Liver (tissue), 9 donors: ENCODE data around the gene TOGARAM2. TPM values are rescaled to one million over a fixed set of nuclear protein-coding genes. Genes with fewer than 3 reads are reported as not detected.

Experiments
- DNase-seq: peaks from one replicate; pipeline ENCODE4 v3.0.0-alpha.2; 2017; ENCODE audit warnings: low spot score
- H3K27ac ChIP-seq, 2 donors: one replicate each; pipeline ENCODE4 v1.7.0; 2013; ENCODE audit warnings: inconsistent platforms in 2 of 2, low read length in 2 of 2, control low read depth in 1 of 2, low read depth in 1 of 2, mild to moderate bottlenecking in 1 of 2
- H3K27me3 ChIP-seq, 4 donors: one replicate each; pipeline versions ENCODE4 v1.6.1 to v1.7.0; 2013; ENCODE audit warnings: low read length in 3 of 4, inconsistent platforms in 1 of 4, mild to moderate bottlenecking in 1 of 4, moderate library complexity in 1 of 4; ENCODE audit not compliant: control insufficient read depth in 4 of 4, insufficient read depth in 4 of 4
- H3K36me3 ChIP-seq, 4 donors: one replicate each; pipeline versions ENCODE4 v1.6.1 to v1.7.0; 2013; ENCODE audit warnings: low read length in 3 of 4, mild to moderate bottlenecking in 3 of 4, low read depth in 1 of 4, moderate library complexity in 1 of 4; ENCODE audit not compliant: control insufficient read depth in 4 of 4, insufficient read depth in 3 of 4
- H3K4me1 ChIP-seq, 4 donors: one replicate each; pipeline versions ENCODE4 v1.6.1 to v1.7.0; 2013; ENCODE audit warnings: low read length in 3 of 4, mild to moderate bottlenecking in 3 of 4, moderate library complexity in 1 of 4; ENCODE audit not compliant: control insufficient read depth in 4 of 4, insufficient read depth in 4 of 4
- H3K4me3 ChIP-seq, 3 donors: one replicate each; pipeline versions ENCODE4 v1.6.1 to v1.7.0; 2013; ENCODE audit warnings: low read length in 3 of 3, control low read depth in 1 of 3, low read depth in 1 of 3, mild to moderate bottlenecking in 1 of 3
- H3K9ac ChIP-seq, 2 donors: one replicate each; pipeline ENCODE4 v1.7.0; 2013; ENCODE audit warnings: low read length in 2 of 2, mild to moderate bottlenecking in 2 of 2, moderate library complexity in 2 of 2, control low read depth in 1 of 2, low read depth in 1 of 2
- H3K9me3 ChIP-seq, 4 donors: one replicate each; pipeline versions ENCODE4 v1.6.1 to v1.7.0; 2013; ENCODE audit warnings: low read length in 3 of 4; ENCODE audit not compliant: control insufficient read depth in 4 of 4
- EGR1 ChIP-seq, 2 donors: IDR thresholded peaks; 2 replicates each; pipeline ENCODE4 v1.6.1; 2016 to 2018; ENCODE audit warnings: antibody characterized with exemption in 2 of 2, low read depth in 2 of 2
- FOXA1 ChIP-seq: IDR thresholded peaks from 2 replicates; pipeline ENCODE4 v1.6.1; 2016; ENCODE audit warnings: antibody characterized with exemption
- FOXA2 ChIP-seq: IDR thresholded peaks from 2 replicates; pipeline ENCODE4 v1.6.1; 2016; ENCODE audit warnings: antibody characterized with exemption
- GABPA ChIP-seq, 2 donors: IDR thresholded peaks in 1 of 2; conservative IDR thresholded peaks in 1 of 2; 2 replicates each; pipeline ENCODE4 v1.6.1; 2016; ENCODE audit warnings: antibody characterized with exemption in 2 of 2, mild to moderate bottlenecking in 1 of 2, moderate library complexity in 1 of 2
- HNF4A ChIP-seq, 2 donors: conservative IDR thresholded peaks; 2 replicates each; pipeline ENCODE4 v1.6.1; 2016; ENCODE audit warnings: antibody characterized with exemption in 2 of 2, mild to moderate bottlenecking in 2 of 2
- HNF4G ChIP-seq: IDR thresholded peaks from 2 replicates; pipeline ENCODE4 v1.6.1; 2016; ENCODE audit warnings: antibody characterized with exemption
- JUND ChIP-seq, 2 donors: IDR thresholded peaks; 2 replicates each; pipeline ENCODE4 v1.6.1; 2016; ENCODE audit warnings: antibody characterized with exemption in 2 of 2
- NR2F2 ChIP-seq: IDR thresholded peaks from 2 replicates; pipeline ENCODE4 v1.6.1; 2016; ENCODE audit warnings: antibody characterized with exemption
- RAD21 ChIP-seq, 2 donors: IDR thresholded peaks; 2 replicates each; pipeline ENCODE4 v1.6.1; 2016; ENCODE audit warnings: antibody characterized with exemption in 2 of 2, mild to moderate bottlenecking in 2 of 2
- RXRA ChIP-seq, 2 donors: IDR thresholded peaks; 2 replicates each; pipeline ENCODE4 v1.6.1; 2017 to 2018; ENCODE audit warnings: antibody characterized with exemption in 2 of 2, mild to moderate bottlenecking in 1 of 2
- SP1 ChIP-seq: IDR thresholded peaks from 2 replicates; pipeline ENCODE4 v1.6.1; 2018; ENCODE audit warnings: antibody characterized with exemption, mild to moderate bottlenecking
- TAF1 ChIP-seq: conservative IDR thresholded peaks from 2 replicates; pipeline ENCODE4 v1.6.1; 2016; ENCODE audit warnings: antibody characterized with exemption, mild to moderate bottlenecking
- YY1 ChIP-seq: IDR thresholded peaks from 2 replicates; pipeline ENCODE4 v1.6.1; 2016; ENCODE audit warnings: antibody characterized with exemption, mild to moderate bottlenecking
- WGBS: extraction: QIAGEN DNeasy Blood & Tissue Kit; methylation state at CpG from one replicate; pipeline ENCODE4 v1.1.7; 2013; 5-methylcytosine and 5-hydroxymethylcytosine counted together
- polyA plus RNA-seq, 2 donors: library from polyadenylated mRNA; stranded (reverse) in 1 of 2; unstranded in 1 of 2; fragments of 200-250 nt in 1 of 2; fragments of >200 nt in 1 of 2; fragmentation: Nextera tagmentation in 1 of 2; extraction: Ambion mirVana in 1 of 2; gene quantifications; one replicate each; pipeline versions ENCODE4 v1.2.1 to v1.2.3, GENCODE V29; 2013 to 2015
- total RNA-seq, 2 donors: library from RNA; depleted of rRNA; stranded (reverse); fragments of >200 nt; gene quantifications; one replicate each; pipeline ENCODE4 v1.2.3, GENCODE V29; 2014
- TF ChIP-seq, protein P1 (sequence below): IDR thresholded peaks from 2 replicates; pipeline ENCODE4 v1.6.1; 2016; ENCODE audit warnings: antibody characterized with exemption
- TF ChIP-seq, protein P2 (sequence below): IDR thresholded peaks from 2 replicates; pipeline ENCODE4 v1.6.1; 2016; ENCODE audit warnings: antibody characterized with exemption
- TF ChIP-seq, protein P3 (sequence below): IDR thresholded peaks from 2 replicates; pipeline ENCODE4 v1.6.1; 2016; ENCODE audit warnings: antibody characterized with exemption
- TF ChIP-seq, protein P4 (sequence below): fragments of 150-350 bp; IDR thresholded peaks from 2 replicates; pipeline ENCODE4 v1.5.1; 2017; ENCODE audit warnings: improper control_type of control experiment, low read depth, low read length; ENCODE audit not compliant: missing input control
- TF ChIP-seq, protein P5 (sequence below): IDR thresholded peaks from 2 replicates; pipeline ENCODE4 v1.6.1; 2016; ENCODE audit warnings: antibody characterized with exemption, mild to moderate bottlenecking
- donor health status: healthy.
- donor health status: healthy.
- donor health status: healthy.
- donor health status: healthy.
- donor health status: healthy.

Gene TOGARAM2
- total and polyA plus RNA-seq, 4 donors = 0.15 to 0.42 (median 0.19) TPM; not detected in 1

DNA sequence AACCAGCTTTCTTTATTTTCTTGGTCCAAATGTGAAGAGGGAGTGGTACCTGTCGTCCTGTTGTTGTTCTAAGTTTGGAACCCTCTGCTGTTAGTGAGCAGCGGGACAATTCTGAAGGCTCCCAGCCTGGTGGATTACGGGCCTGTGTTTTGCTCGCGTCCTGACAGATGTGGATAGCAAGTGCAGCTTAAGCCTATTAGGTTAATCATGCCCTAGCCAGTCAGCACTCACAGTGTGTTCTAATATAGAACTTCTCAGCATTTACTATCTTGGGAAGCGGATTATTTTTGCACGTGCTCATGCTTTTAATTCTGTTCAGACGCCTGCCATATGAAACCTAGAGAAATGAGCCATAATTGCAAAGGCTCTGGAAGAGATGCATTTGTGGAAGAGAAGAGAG is 93.3 kb downstream of the TOGARAM2 start, which contains the start of gene PCARE (continued):
- TF ChIP-seq, protein P1, sequence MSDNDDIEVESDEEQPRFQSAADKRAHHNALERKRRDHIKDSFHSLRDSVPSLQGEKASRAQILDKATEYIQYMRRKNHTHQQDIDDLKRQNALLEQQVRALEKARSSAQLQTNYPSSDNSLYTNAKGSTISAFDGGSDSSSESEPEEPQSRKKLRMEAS = no peak
- TF ChIP-seq, protein P2, sequence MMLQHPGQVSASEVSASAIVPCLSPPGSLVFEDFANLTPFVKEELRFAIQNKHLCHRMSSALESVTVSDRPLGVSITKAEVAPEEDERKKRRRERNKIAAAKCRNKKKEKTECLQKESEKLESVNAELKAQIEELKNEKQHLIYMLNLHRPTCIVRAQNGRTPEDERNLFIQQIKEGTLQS = no peak
- TF ChIP-seq GABPA (IDR thresholded peaks at IDR 0.05 in 1 of 2, conservative IDR thresholded peaks at IDR 0.05 in 1 of 2) = no peak
- TF ChIP-seq, protein P3, sequence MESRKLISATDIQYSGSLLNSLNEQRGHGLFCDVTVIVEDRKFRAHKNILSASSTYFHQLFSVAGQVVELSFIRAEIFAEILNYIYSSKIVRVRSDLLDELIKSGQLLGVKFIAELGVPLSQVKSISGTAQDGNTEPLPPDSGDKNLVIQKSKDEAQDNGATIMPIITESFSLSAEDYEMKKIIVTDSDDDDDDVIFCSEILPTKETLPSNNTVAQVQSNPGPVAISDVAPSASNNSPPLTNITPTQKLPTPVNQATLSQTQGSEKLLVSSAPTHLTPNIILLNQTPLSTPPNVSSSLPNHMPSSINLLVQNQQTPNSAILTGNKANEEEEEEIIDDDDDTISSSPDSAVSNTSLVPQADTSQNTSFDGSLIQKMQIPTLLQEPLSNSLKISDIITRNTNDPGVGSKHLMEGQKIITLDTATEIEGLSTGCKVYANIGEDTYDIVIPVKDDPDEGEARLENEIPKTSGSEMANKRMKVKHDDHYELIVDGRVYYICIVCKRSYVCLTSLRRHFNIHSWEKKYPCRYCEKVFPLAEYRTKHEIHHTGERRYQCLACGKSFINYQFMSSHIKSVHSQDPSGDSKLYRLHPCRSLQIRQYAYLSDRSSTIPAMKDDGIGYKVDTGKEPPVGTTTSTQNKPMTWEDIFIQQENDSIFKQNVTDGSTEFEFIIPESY = no peak

DNA sequence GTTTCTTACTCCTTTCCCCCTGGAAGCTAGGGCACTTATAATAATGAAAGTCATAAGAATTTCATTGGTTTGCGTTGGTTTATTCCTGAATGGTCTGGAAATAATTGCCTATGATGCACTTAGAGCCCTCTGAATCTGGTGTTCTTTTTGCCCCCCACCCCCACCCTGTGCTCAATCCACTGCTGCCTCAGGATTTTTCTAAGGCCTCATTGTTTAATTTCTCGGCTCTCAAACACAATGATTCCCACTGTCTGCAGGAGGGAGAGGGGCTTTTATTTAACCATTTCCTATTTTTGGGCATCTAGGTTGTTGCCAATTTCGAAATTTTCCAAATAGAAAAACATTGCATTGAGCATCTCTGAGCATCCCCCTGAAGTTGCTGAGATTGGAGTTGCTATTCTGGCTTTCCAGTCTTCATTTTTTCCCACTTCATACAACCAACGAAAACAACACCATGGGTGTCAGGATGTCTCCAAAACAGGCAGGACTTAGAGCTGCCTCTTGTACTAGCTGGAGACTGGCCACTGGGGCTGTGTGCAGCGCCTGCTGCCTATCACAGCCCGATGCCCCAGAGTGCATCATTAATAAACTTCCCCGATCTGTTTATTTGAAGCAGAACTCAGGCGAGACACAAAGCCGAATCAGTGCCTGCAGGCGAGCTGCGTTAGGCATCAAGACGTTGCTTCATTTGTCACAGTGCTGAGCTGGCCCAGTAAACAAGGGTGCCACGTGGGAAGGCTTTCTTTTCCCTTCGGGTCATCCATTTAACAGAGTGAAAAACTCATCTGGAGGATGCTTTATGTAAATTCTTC is 95.0 kb downstream of the TOGARAM2 start:
- TF ChIP-seq, protein P3 = no peak
- TF ChIP-seq, protein P2 = no peak
- TF ChIP-seq FOXA2 (no peak), HNF4A (conservative IDR thresholded peaks at IDR 0.05) (no peak), YY1 (no peak), FOXA1 (no peak), SP1 (no peak), EGR1 (IDR thresholded peaks at IDR 0.05; ENCODE audit: low read depth in 2 of 2) (no peak), GABPA (IDR thresholded peaks at IDR 0.05 in 1 of 2, conservative IDR thresholded peaks at IDR 0.05 in 1 of 2) (no peak), NR2F2 (no peak), TAF1 (no peak), HNF4G (no peak), RAD21 (IDR thresholded peaks at IDR 0.05) (no peak), RXRA (IDR thresholded peaks at IDR 0.05) (no peak), JUND (IDR thresholded peaks at IDR 0.05) (no peak)
- TF ChIP-seq, protein P4, sequence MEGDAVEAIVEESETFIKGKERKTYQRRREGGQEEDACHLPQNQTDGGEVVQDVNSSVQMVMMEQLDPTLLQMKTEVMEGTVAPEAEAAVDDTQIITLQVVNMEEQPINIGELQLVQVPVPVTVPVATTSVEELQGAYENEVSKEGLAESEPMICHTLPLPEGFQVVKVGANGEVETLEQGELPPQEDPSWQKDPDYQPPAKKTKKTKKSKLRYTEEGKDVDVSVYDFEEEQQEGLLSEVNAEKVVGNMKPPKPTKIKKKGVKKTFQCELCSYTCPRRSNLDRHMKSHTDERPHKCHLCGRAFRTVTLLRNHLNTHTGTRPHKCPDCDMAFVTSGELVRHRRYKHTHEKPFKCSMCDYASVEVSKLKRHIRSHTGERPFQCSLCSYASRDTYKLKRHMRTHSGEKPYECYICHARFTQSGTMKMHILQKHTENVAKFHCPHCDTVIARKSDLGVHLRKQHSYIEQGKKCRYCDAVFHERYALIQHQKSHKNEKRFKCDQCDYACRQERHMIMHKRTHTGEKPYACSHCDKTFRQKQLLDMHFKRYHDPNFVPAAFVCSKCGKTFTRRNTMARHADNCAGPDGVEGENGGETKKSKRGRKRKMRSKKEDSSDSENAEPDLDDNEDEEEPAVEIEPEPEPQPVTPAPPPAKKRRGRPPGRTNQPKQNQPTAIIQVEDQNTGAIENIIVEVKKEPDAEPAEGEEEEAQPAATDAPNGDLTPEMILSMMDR = no peak
- TF ChIP-seq, protein P1 = no peak
- TF ChIP-seq, protein P5, sequence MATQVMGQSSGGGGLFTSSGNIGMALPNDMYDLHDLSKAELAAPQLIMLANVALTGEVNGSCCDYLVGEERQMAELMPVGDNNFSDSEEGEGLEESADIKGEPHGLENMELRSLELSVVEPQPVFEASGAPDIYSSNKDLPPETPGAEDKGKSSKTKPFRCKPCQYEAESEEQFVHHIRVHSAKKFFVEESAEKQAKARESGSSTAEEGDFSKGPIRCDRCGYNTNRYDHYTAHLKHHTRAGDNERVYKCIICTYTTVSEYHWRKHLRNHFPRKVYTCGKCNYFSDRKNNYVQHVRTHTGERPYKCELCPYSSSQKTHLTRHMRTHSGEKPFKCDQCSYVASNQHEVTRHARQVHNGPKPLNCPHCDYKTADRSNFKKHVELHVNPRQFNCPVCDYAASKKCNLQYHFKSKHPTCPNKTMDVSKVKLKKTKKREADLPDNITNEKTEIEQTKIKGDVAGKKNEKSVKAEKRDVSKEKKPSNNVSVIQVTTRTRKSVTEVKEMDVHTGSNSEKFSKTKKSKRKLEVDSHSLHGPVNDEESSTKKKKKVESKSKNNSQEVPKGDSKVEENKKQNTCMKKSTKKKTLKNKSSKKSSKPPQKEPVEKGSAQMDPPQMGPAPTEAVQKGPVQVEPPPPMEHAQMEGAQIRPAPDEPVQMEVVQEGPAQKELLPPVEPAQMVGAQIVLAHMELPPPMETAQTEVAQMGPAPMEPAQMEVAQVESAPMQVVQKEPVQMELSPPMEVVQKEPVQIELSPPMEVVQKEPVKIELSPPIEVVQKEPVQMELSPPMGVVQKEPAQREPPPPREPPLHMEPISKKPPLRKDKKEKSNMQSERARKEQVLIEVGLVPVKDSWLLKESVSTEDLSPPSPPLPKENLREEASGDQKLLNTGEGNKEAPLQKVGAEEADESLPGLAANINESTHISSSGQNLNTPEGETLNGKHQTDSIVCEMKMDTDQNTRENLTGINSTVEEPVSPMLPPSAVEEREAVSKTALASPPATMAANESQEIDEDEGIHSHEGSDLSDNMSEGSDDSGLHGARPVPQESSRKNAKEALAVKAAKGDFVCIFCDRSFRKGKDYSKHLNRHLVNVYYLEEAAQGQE = no peak
- no peak for DNase-seq
- no peaks in the 10 kb centered on the region for H3K36me3 ChIP-seq
- 61% methylated on average over 14 of the region's 14 CpGs for WGBS
- no peaks in the 10 kb centered on the region for H3K4me1 ChIP-seq
- no peak overlapping the region for H3K9ac ChIP-seq
- no peak overlapping the region for H3K27ac ChIP-seq
- H3K4me3 ChIP-seq = no peak overlapping the region
- H3K9me3 ChIP-seq = peaks cover 9 to 26% (median 20%) of the 10 kb centered on the region in 4 donors
- no peaks in the 10 kb centered on the region for H3K27me3 ChIP-seq
